ENCODE data around the gene BMPR1A.

- no peak for TF ChIP-seq CTCF (IDR thresholded peaks at IDR 0.05)
- TF ChIP-seq POLR2A (IDR thresholded peaks at IDR 0.05), result no peak
These were observed 132.4 kb downstream of the BMPR1A start for GRCh38 chr10:86888585-86889381.

Measured in body of pancreas (tissue), 4 donors.